ENCODE measurements around the gene KNDC1.

DNA sequence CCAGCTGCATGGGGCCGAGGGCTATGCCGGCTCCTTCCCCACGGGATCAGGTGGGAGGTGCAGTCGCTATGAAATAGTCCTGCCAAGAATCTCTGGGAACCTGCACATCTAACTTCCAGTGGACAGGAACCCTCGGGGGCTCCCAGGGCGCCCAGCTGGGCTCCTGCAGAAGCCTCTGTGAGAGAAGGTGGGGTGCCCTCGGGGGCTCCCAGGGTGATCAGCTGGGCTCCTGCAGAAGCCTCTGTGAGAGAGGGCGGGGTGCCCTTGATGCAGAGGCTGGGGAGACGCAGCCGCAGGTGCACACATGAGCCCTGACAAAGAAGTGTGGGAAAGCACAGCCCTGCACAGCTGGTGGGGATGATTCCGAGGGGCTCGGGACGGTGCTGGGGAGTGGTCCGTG, 83.6 kb downstream of the KNDC1 start:
- TF ChIP-seq, protein P1, sequence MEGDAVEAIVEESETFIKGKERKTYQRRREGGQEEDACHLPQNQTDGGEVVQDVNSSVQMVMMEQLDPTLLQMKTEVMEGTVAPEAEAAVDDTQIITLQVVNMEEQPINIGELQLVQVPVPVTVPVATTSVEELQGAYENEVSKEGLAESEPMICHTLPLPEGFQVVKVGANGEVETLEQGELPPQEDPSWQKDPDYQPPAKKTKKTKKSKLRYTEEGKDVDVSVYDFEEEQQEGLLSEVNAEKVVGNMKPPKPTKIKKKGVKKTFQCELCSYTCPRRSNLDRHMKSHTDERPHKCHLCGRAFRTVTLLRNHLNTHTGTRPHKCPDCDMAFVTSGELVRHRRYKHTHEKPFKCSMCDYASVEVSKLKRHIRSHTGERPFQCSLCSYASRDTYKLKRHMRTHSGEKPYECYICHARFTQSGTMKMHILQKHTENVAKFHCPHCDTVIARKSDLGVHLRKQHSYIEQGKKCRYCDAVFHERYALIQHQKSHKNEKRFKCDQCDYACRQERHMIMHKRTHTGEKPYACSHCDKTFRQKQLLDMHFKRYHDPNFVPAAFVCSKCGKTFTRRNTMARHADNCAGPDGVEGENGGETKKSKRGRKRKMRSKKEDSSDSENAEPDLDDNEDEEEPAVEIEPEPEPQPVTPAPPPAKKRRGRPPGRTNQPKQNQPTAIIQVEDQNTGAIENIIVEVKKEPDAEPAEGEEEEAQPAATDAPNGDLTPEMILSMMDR (IDR thresholded peaks at IDR 0.05): no peak
- no peak for TF ChIP-seq POLR2A (IDR thresholded peaks at IDR 0.05)
